DMS114 treated with DMSO at 0.1 percent for 48 hours (cell line): ENCODE measurements around the gene UBE2C.
A peak's percentile ranks its signal among the peaks of the same experiment; 100 is the strongest.

Experiments used
- DNase-seq: peaks from one replicate; lab custom pipeline; 2025; ENCODE audit not compliant: unreplicated experiment; lab: John Stamatoyannopoulos, UW

UBE2C gene

DNA sequence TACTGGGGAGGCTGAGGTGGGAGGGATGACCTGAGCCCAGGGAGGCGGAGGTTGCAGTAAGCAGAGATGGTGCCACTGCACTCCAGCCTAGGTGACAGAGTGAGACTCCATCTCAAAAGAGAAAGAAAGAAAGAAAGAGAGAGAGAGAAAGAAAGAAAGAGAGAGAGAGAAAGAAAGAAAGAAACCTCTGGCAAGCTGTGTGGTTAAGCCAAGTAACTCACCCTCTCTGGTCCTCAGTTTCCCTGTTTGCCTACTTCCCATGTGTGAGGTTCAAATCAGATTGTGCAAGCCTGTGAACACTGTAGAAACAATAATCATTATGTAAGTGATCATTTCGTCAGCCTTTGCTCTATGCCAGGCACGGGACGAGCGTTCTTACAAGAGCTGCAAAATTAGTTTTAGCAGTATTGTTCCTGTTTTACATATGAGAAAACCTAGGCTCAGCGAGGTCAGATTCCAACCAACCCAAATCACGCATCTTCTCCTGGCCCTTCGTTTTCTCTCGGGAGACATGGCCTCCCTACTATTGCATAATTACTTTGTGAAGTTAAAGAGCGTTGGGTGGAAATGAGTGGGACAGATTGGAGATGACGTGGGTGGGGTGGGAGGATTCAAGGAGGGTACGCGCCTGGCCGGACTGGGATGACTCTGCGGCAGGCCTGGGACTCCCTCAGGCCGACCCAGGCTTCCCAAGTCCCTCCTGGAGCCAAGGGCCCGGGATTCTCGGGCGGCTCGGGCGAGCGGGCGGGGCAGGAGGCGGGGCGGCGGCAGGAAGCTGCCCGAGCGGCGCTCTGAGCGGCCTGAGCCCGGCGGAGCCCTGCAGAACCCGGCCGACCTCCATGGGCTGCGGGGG is 20.8 kb downstream of the UBE2C start, which contains the start of gene SNX21:
TSS of gene SNX21 (plus strand) at position 770 of the 853 bp plus-strand sequence. CDS start 121 bp downstream, outside the sequence.
- DNase-seq = peak; percentile 61

DNA sequence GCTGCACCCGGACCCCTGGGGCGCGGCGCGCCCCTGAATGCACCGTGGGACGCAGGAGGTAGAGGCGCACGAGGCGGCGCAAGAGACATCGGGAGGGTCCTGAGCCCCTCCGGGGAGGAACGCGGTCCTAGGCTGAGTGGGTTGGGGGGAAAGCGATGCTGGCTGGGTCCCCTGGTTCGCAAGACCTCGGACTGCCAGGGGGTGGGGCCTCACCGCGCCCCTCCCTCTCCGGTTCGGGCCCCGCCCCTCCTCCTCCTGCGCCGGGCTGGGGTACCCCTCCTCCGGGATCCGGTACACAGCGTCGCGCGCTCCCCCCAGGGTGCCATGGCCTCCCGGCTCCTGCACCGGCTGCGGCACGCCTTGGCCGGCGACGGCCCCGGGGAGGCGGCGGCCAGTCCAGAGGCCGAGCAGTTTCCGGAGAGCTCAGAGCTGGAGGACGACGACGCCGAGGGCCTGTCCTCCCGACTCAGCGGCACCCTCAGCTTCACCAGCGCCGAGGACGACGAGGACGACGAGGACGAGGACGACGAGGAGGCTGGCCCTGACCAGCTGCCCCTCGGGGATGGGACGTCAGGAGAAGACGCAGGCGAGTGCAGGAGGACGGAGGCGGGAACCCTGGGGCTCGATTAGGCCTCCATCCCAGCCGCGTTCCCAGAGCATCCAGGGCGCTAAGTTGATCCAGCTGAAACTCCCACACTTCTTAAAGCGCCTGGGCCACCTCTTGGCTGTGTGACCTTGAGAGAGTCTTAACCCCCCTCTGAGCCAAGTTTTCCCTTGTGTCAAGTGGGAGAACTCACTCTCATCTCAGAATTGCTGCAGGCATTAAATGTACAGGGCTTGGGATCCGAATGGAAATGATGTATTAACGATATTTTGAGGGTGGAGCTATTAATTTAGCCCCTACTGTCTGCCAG is 21.7 kb downstream of the UBE2C start:
- DNase-seq = peak; percentile 48

DNA sequence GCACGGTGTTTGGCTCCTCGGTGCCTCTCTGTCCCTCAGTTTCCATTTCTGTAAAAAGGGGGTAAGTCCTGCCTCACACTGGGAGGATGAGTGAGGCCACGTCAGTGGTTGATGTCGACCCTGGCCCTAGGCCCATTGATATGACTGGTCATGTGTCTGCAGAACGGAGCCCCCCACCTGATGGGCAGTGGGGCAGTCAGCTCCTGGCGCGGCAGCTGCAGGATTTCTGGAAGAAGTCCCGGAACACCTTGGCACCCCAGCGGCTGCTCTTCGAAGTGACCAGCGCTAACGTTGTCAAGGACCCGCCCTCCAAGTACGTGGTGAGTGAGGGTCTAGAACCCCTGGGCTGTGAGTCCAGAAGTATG is 22.3 kb downstream of the UBE2C start:
- DNase-seq = no peak

DNA sequence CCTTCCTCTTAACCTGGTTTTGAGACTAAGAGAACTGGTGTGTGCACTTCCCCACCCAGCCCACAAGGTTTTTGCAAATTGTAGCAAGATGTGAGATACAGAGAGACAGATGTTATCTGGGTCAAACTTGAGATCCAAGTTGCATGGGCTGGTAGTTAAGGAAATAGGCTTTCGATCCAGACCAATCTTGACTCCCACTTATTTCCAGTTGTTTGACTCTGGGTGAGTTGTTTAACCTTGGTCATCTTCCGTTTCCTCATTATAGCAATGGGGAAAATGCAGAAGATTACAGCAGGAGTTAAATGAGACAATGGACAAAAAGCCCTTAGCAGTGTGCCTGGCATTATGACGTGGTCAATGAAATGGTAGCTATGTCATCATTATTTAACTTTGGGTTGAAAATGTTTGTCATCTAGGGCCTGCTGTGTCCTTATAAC is 22.9 kb downstream of the UBE2C start:
- no peak for DNase-seq

DNA sequence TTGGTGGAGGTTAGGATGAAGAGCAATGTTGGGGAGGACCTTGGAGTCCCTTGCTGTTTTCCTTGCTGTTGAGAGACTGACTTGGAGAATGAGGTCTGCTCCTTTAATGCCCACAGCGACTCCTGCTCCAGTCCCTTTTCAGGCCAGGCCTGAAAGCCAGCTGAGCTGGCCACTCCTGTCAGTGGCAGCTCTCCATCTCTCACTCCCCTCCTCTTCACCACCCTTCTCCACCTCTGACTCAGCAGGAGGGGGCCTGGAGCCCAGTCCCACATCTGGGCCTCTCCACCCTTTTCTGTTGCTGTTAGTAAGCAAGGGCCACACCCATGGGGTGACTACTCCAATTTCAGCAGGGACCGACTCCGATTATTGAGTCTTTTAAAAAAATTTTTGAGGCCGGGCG is 23.4 kb downstream of the UBE2C start:
- DNase-seq = no peak

DNA sequence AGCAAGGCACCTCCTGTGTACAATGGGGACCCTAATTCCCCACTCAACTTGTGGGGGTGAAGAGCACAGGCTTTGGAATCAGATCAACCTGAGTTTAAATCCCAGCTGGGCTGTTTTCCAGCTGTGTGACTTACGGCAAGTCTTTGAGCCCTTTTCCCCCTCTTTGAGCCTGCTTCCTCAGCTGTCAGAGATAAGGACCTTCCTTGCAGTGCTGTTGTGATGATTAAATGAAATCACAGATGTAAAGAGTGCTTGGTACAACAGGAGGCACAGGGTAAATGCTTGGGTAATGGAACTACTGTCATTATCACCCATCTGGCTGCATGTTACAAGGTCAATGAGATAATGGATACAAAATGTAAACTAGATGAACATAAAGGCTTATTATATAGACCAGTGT is 24.4 kb downstream of the UBE2C start:
- no peak for DNase-seq

DNA sequence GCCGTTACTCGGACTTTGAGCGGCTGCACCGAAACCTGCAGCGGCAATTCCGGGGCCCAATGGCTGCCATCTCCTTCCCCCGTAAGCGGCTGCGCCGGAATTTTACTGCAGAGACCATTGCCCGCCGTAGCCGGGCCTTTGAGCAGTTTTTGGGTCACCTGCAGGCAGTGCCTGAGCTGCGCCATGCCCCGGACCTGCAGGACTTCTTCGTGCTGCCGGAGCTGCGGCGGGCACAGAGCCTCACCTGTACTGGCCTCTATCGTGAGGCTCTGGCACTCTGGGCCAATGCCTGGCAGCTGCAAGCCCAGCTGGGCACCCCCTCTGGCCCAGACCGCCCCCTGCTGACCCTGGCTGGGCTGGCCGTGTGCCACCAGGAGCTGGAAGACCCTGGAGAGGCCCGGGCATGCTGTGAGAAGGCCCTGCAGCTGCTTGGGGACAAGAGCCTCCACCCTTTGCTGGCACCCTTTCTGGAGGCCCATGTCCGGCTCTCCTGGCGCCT is 28.3 kb downstream of the UBE2C start:
- no peak for DNase-seq

DNA sequence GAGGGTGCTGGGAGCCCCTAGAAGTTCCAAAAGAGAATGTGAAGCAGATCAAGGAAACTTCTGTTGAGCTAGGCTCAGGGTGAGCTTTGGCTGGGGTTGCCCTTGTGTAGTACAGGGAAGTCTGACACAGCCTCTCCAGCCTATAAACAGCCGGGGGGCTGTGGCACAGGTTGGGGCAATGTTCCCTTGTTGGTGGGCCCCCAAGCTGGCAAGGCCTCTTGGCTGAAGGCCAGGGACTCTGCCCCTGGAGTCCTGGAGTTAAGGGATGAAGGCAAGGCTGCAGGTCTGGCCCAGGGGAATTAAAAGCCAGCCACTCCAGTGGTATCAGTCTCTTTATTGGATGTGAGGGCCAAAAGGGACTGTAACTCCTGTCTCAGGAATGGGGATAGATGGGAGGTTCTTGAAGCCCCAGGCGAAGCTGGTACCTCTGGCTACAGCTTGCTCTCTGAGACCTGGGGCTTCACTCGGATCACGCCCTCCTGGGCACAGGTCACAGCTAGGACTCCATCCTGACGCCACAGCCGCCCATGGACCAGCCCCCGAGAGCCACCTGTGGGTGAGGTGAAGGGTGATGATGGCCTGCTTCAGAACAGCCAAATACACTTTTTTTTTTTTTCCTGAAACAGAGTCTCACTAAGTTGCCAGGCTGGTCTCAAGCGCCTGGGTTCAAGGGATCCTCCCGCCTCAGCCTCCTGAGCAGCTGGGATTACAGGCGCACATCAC is 29.1 kb downstream of the UBE2C start:
- no peak for DNase-seq

DNA sequence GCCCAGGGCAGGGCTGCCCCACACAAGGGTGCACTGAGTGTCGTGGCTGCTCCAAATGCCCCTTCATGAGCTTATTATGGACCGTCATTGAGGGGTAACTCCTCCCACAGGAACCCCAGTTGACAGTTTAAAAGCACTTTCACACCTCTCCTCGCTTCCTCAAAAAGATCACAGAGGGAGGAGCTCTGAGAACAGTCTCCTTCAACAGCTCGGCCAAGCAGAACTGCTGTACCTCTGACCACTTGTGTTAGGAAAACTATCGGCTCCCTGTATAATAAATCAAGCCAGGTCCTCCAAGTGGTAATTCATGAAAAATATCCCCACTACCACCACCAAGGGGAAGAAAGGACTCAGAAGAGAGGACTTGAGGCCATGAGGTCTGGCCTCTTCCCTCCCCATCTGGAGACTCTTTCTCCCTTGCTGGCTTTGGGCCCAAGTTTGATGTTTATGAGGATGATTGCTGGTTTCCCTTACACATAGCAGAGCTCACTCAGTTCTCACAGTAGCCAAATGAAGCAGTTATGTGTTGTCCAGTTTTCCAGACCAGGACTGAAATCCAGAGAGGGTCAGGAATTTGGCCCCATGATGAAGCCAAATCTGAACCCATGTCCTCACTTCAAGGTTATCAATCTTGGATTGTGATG is 29.8 kb downstream of the UBE2C start:
- no peak for DNase-seq

DNA sequence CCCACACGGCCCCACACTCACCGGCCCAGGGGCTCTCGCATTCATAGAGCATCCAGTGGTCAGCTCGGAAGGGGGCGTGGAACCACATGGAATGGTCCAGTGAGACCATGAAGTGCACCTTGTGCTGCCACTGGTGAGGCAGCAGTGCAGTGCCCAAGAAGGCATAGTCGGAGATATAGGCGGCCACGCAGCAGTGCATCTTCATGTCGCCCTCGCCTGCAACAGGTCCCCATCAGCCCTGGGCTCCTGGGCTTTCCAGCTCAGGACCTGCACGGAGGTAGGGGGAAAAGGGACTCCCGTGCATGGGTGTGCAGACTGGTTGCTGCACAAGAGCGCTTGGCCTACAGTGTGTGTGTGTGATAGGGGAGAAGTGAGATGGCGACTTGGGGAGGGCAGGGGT is 31.1 kb downstream of the UBE2C start:
- no peak for DNase-seq

DNA sequence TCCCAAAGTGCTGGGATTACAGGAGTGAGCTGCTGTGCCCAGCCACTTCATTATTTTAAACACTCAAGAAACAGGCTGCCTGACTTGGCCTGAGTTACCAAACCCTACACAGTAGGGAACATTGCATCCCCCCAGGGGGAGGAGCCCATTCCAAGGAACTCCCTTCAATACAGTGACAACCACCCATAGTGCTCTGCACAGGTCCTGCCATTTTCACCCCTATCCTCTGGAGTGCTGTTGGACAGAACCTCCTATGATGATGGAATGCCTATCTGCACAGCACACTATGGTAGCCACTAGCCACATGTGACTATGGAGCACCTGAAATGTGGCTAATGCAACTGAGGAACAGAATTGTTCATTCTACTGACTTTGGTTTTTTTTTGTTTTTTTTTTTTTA is 33.0 kb downstream of the UBE2C start:
- no peak for DNase-seq

DNA sequence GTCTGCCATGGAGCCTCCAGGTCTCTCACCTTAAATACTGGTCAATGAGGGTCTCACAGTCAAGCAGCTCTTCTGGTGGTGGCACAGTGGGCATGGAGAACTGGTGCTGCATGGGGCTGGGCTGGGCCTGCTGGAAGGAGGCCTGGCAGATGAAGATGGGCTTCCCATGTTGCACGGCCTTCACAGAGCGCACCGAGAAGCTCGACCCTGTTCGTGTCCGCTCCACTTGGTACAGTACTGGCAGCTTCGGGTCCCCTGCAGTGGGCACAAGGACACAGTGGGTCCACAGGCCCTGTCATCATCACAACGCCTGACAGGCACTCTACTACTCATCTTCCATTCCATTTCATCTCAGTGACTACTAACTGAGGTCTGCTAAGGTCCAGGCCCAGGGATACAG is 36.0 kb downstream of the UBE2C start:
- no peak for DNase-seq

DNA sequence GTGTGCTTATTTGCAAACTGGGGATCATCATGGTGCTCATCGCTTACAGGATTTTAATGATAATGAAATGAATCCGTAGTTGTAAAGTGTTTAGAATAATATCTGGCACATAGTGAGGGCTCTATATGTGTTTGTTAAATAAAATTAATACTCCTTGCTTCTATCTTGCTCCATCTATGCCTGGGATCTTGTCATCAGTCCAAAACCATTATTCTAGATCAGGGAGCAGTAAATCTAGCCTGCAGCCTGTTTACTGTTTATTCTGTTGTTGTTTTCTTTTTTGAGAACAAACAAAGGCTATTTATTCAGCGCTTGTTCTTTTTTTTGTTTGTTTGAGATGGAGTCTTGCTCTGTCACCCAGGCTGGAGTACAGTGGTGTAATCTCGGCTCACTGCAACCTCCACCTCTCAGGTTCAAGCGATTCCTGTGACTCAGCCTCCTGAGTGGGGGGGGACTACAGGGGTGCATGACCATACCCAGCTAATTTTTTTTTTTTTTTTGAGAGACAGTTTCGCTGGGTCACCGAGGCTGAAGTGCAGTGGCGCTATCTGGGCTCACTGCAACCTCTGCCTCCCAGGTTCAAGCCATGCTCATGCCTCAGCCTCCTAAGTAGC is 36.6 kb downstream of the UBE2C start:
- no peak for DNase-seq

DNA sequence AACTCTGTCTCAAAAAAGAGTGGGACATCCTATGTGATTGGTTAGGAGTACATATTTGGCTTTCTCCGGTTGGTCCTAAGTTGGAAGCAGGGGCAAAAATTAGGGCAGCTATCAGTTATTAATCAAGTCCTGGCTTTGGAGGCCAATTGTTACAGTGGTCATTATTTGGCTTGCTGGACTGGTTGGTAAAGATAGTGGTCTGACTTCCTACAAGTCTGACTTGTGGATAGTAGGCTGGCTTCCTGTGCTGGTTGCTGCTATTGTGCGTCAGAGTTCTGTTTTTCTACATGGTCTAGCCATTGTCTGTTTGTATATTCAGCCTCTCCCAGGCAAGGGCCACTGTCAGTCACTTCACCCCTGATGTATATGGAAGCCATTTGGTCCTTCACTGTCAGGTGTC is 37.8 kb downstream of the UBE2C start:
- no peak for DNase-seq

DNA sequence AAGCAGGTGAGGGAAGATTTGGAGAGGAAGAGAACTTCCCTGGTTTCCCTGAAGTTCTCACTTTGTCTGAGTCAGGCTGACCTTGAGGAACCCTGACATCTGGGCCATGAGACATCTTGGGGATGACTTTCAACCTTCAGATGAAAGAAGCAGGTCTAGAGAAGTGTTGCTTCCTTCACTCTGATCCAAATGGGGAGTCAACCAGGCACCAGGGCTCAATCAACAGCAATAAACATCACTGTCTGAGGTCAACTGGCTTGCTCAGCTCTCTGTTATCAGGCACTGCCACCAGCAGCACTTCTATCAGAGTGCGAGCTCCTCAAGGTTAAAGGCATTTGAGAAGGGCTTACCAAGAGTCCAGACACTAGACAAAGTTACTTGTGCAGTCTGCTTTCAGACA is 38.5 kb downstream of the UBE2C start:
- DNase-seq = no peak

DNA sequence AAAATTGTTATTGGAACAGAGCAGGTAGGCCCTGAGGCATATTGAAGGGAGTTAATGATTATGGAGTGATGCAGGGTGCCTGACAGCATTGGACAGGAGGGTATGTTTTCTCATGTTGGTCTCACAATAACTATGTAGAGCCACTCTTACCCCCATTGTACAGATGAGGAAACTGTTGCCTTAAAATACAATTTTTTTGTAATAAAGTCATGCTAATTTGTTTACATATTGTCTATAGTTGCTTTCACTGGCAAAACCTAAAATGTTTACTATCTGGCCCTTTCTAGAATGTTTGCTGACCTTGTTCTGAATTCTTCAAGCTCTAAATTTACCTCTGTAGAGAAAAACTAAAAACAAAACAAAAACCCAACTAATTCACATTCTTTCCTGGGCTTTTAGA is 39.1 kb downstream of the UBE2C start:
- DNase-seq = no peak

DNA sequence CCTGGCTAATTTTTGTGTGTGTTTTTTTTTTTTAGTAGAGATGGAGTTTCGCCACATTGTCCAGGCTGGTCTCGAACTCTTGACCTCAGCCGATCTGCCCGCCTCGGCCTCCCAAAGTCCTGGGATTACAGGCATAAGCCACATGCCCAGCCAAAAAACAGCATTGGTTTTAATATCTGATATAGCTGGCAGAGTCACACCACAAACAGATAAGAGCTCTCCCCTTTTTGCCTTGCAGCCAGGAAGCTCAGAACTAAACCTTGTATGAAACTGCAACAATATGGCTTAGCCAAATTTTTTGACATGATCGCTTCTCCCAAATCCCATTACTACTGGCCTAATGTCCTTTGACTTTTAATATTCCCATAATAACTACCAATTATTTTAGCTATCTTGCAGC is 39.9 kb downstream of the UBE2C start:
- no peak for DNase-seq

DNA sequence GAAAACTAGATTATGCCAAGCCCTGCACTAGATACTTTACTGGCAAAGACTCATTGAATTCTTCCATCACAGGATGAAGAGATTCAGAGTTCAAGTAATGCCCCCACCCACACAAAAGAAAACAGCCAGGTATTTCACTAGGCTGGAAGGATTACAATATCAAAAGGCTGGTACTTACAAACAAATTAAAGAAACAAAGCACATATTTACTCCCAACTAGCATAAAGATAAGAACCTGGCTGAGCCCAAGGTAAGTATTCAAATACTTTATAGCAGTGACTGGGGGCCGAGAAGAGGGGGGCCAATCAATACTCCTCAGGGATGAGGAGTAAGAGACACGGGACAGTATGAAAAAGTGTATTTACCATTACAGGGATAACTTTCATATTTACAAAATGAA is 41.0 kb downstream of the UBE2C start:
- DNase-seq = no peak

DNA sequence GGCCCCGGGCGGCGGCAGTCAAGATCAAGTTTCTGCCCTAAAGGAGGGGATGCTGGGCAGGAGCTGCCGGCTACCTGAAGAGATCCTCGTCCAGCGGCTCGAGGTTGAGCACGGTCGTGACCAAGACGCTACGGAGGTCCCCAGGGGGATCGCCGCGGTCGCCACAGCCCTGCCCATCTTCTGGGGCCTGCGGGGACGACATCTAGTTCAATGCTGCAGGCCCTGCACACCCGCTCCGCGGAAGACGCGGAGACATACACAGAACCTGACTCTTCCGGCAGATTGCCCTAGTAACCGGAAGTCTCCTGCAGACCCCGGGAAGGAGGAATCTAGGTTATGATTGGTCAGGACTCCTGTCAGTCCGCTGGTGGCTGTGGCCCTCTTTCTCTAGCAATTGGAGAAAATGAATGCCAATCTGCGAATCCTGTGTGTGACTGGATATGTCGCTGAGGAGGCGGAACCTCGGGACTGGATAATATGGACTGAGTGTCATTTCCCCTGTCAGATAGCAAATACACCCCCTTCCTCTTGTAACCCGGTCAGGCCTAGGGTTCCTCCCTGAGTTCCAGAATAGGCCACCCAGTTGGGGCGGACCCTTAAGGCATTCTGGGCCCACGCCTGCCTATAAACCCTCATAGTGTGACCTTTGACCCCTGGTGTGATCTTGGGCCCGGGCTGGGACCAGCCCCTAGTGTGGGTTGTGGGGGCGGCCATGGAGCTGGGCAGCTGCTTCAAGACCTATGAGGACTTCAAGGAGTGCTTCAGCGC is 44.9 kb downstream of the UBE2C start, which contains the start of the genes ACOT8 and ZSWIM3:
TSS of gene ACOT8 (minus strand) at position 279 of the 768 bp plus-strand sequence. CDS start at position 202, 77 bp downstream.
TSS of gene ZSWIM3 (plus strand) at position 501 of the 768 bp plus-strand sequence. CDS start at position 713, 212 bp downstream.
- peak; percentile 98 for DNase-seq
